Mucosa of gallbladder (tissue), 1 donor: Measurements from ENCODE around the gene ZDHHC14. TPM values are rescaled to one million over a fixed set of nuclear protein-coding genes. Genes with fewer than 3 reads are reported as not detected.
"Not testable (repeated sequence)": the region's sequence is repeated elsewhere in the genome, so short reads cannot be mapped to it uniquely, and the experiment has no call there.

Source experiments
- DNase-seq: peaks from one replicate; pipeline ENCODE4 v3.0.0-alpha.2; 2020; ENCODE audit warnings: low spot score
- total RNA-seq: library from RNA; stranded (reverse); gene quantifications from one replicate; pipeline ENCODE4 v1.2.1, GENCODE V29; 2021
- donor health status: DM: no; HTN: no; CAD: no.

ZDHHC14 gene
- total RNA-seq, 1 donor from 2014 or later, result 17.8 TPM

- DNase-seq, result no peak
Observed at GRCh38 chr6:157380458-157380778, 572 bp upstream of the ZDHHC14 start.

GRCh38 chr6:157381631-157382621, 936 bp downstream of the ZDHHC14 start:
- peak; percentile 47 for DNase-seq

GRCh38 chr6:157382821-157383220, 1.8 kb downstream of the ZDHHC14 start:
- no peak for DNase-seq

GRCh38 chr6:157383471-157383870, 2.5 kb downstream of the ZDHHC14 start:
- no peak for DNase-seq

GRCh38 chr6:157384962-157385361, 4.0 kb downstream of the ZDHHC14 start:
- not testable (repeated sequence) for DNase-seq

- DNase-seq, result no peak
Observed at GRCh38 chr6:157385482-157385881, 4.5 kb downstream of the ZDHHC14 start.

- DNase-seq, result no peak
Observed at GRCh38 chr6:157386023-157386422, 5.0 kb downstream of the ZDHHC14 start.

- no peak for DNase-seq
Observed at GRCh38 chr6:157386454-157386853, 5.5 kb downstream of the ZDHHC14 start.

- no peak for DNase-seq
Observed at GRCh38 chr6:157388924-157389323, 7.9 kb downstream of the ZDHHC14 start.

- no peak for DNase-seq
Observed at GRCh38 chr6:157390273-157391060, 9.5 kb downstream of the ZDHHC14 start.

- DNase-seq, result no peak
Observed at GRCh38 chr6:157392927-157393668, 12.1 kb downstream of the ZDHHC14 start.

GRCh38 chr6:157393669-157394327, 12.8 kb downstream of the ZDHHC14 start:
- DNase-seq, result no peak

GRCh38 chr6:157395199-157395598, 14.2 kb downstream of the ZDHHC14 start:
- DNase-seq, result not testable (repeated sequence)

GRCh38 chr6:157396026-157396425, 15.0 kb downstream of the ZDHHC14 start:
- DNase-seq, result no peak

GRCh38 chr6:157397660-157398059, 16.7 kb downstream of the ZDHHC14 start:
- DNase-seq, result no peak

- no peak for DNase-seq
Observed at GRCh38 chr6:157398151-157398550, 17.2 kb downstream of the ZDHHC14 start.

GRCh38 chr6:157400676-157401075, 19.7 kb downstream of the ZDHHC14 start:
- DNase-seq, result no peak

- DNase-seq, result no peak
Observed at GRCh38 chr6:157401734-157402338, 20.8 kb downstream of the ZDHHC14 start.

- no peak for DNase-seq
Observed at GRCh38 chr6:157402996-157403685, 22.2 kb downstream of the ZDHHC14 start.

- DNase-seq, result no peak
Observed at GRCh38 chr6:157403686-157404051, 22.7 kb downstream of the ZDHHC14 start.
